A549 (cell line): ENCODE data around the gene ARHGAP40.

Source experiments
- BCL3 ChIP-seq: fragments of >200 bp; sonication (Bioruptor Twin); formaldehyde crosslinking; IDR thresholded peaks from 3 replicates; pipeline ENCODE4 v1.6.1; 2016
- CTCF ChIP-seq: fragments of >200 bp; sonication (Bioruptor Twin); formaldehyde crosslinking; IDR thresholded peaks from 3 replicates; pipeline ENCODE4 v1.5.1; 2016
- HOXB5 ChIP-seq: fragments of 250-450 bp; sonication (Bioruptor Pico); IDR thresholded peaks from 2 replicates; pipeline ENCODE4 v1.5.0; 2020; ENCODE audit warnings: mild to moderate bottlenecking, moderate library complexity

DNA sequence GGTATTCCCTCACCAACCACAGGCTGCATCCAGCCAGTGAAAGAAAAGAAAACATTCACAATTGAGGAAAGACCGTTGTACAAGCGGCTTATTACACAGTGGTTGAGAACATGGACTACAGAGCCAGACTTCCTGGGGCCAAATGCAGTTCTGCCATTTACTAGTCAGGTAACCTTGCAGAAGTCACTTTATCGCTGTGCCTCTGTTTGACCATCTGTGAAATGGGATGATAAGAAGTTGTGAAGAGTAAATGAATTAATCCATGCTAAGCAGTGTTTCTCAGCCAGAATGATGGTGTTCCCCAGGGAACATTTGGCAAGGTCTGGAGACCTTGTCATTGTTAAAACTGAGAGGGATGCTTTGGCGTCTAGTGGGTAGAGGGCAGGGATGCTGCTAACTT is 14.8 kb downstream of the ARHGAP40 start:
- no peak for TF ChIP-seq BCL3
- no peak for TF ChIP-seq CTCF
- TF ChIP-seq HOXB5 (CRISPR knock-in tag), result no peak
